Measurements from ENCODE around the gene PALLD. TPM values are rescaled to one million over a fixed set of nuclear protein-coding genes. Genes with fewer than 3 reads are reported as not detected.
"Not testable (repeated sequence)": the region's sequence is repeated elsewhere in the genome, so short reads cannot be mapped to it uniquely, and the experiment has no call there.

Gene PALLD
- 23.6 TPM for polyA plus RNA-seq (2013, experiment 1 of 2)
- 31.5 TPM for polyA plus RNA-seq (2013, experiment 2 of 2)

- no peak within 1 kb of the TSS for H3K27ac ChIP-seq (ENCODE audit: low read depth, low read length)
- peaks cover 13% of the 10 kb centered on the region; the same call in 1 of the 2 replicates for H3K4me1 ChIP-seq (ENCODE audit: insufficient read depth, low read length)
- no peaks in the 10 kb centered on the region for H3K27me3 ChIP-seq (ENCODE audit: insufficient read depth, low read length)
- no peak within 1 kb of the TSS for H3K9ac ChIP-seq (ENCODE audit: low read depth, low read length)
- WGBS: 46% methylated on average over 4 of the region's 5 CpGs
- no peaks in the 10 kb centered on the region for H3K9me3 ChIP-seq (ENCODE audit: insufficient read depth, low read depth, low read length)
- H3K4me3 ChIP-seq (ENCODE audit: low read length): no peak within 1 kb of the TSS
- no peaks in the 10 kb centered on the region for H3K36me3 ChIP-seq (ENCODE audit: insufficient read depth, low read length)
Measured at GRCh38 chr4:168496834-168497233, at the start of gene PALLD. Gene PALLD, plus strand, starts transcription at chr4:168497052.

GRCh38 chr4:168449063-168449462 is 47.8 kb upstream of the PALLD start:
- H3K9me3 ChIP-seq (ENCODE audit: insufficient read depth, low read depth, low read length); H3K27me3 ChIP-seq (ENCODE audit: insufficient read depth, low read length); H3K4me3 ChIP-seq (ENCODE audit: low read length); H3K9ac ChIP-seq (ENCODE audit: low read depth, low read length); H3K27ac ChIP-seq (ENCODE audit: low read depth, low read length); H3K36me3 ChIP-seq (ENCODE audit: insufficient read depth, low read length): not testable (repeated sequence)
- peaks cover 16% of the 10 kb centered on the region; the same call in 1 of the 2 replicates for H3K4me1 ChIP-seq (ENCODE audit: insufficient read depth, low read length)
- 89% methylated on average over 1 of the region's 3 CpGs for WGBS

DNA sequence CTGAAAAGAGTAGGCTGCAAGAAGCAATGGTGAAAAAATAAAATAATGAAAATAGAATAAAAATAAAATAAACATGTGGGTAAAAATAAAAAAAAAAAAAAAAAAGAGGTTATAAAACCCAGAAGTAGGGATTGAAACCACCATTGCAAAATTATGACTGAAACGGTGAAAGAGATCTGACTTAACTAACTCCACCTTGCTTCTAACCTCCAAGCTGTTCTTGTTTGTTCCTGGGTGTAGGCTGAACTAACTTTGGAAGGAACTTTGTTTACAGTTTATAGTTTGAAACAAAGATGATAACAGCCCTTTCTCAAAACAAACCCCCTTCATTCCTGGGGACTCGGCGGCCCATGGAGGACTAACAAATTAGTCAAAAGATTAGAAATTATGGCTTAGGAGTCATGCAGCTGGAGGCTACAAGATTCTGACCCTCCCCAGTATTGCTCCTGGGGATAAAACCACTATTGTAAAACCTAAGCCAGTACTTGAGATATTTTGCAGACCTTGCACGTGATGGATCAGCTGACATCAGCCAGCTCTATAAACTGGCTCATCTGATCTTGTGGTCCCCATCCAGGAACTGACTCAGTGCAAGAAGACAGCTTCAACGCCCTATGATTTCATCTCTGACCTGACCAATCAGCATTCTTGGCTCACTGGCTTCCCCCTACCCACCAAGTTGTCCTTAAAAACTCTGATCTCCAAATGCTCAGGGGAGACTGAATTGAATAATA is 47.0 kb upstream of the PALLD start:
- no peak overlapping the region for H3K27ac ChIP-seq (ENCODE audit: low read depth, low read length)
- H3K36me3 ChIP-seq (ENCODE audit: insufficient read depth, low read length): no peaks in the 10 kb centered on the region
- H3K9ac ChIP-seq (ENCODE audit: low read depth, low read length): no peak overlapping the region
- H3K27me3 ChIP-seq (ENCODE audit: insufficient read depth, low read length): no peaks in the 10 kb centered on the region
- peaks cover 16% of the 10 kb centered on the region; the same call in 1 of the 2 replicates for H3K4me1 ChIP-seq (ENCODE audit: insufficient read depth, low read length)
- H3K4me3 ChIP-seq (ENCODE audit: low read length): no peak overlapping the region
- WGBS: 93% methylated on average over 5 of the region's 5 CpGs
- H3K9me3 ChIP-seq (ENCODE audit: insufficient read depth, low read depth, low read length): no peaks in the 10 kb centered on the region

DNA sequence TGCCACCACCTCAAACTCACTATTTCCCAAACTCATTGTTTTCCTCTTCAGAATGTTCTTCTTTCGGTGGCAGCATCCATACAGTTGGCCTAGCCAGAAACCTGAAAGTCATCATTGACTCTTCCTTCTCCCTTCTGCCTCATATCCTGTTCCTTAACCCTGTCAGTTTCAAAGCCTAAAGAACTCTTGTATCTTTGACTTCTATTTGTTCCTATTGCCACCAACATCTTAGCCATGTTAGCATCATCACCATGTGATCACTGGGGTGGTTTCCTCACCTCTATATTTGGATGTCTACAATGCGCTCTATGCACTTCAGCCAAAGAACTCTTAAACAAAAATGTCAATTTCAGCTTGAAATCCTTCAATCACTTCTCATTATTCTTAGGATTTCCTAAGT is 45.5 kb upstream of the PALLD start:
- no peaks in the 10 kb centered on the region for H3K36me3 ChIP-seq (ENCODE audit: insufficient read depth, low read length)
- no peaks in the 10 kb centered on the region for H3K9me3 ChIP-seq (ENCODE audit: insufficient read depth, low read depth, low read length)
- no peak overlapping the region for H3K4me3 ChIP-seq (ENCODE audit: low read length)
- no peak overlapping the region for H3K27ac ChIP-seq (ENCODE audit: low read depth, low read length)
- H3K4me1 ChIP-seq (ENCODE audit: insufficient read depth, low read length): peaks cover 21% of the 10 kb centered on the region; the same call in 1 of the 2 replicates
- 93% methylated on average over 2 of the region's 2 CpGs for WGBS
- no peak overlapping the region for H3K9ac ChIP-seq (ENCODE audit: low read depth, low read length)
- no peaks in the 10 kb centered on the region for H3K27me3 ChIP-seq (ENCODE audit: insufficient read depth, low read length)

GRCh38 chr4:168451744-168452390 is 45.0 kb upstream of the PALLD start:
- WGBS: 58% methylated on average over 1 of the region's 1 CpG
- Histone ChIP-seq H3K36me3 (ENCODE audit: insufficient read depth, low read length) (no peaks in the 10 kb centered on the region), H3K27ac (ENCODE audit: low read depth, low read length) (no peak overlapping the region), H3K27me3 (ENCODE audit: insufficient read depth, low read length) (no peaks in the 10 kb centered on the region), H3K9ac (ENCODE audit: low read depth, low read length) (no peak overlapping the region), H3K9me3 (ENCODE audit: insufficient read depth, low read depth, low read length) (no peaks in the 10 kb centered on the region), H3K4me3 (ENCODE audit: low read length) (no peak overlapping the region), H3K4me1 (ENCODE audit: insufficient read depth, low read length) (peaks cover 21% of the 10 kb centered on the region; the same call in 1 of the 2 replicates)

DNA sequence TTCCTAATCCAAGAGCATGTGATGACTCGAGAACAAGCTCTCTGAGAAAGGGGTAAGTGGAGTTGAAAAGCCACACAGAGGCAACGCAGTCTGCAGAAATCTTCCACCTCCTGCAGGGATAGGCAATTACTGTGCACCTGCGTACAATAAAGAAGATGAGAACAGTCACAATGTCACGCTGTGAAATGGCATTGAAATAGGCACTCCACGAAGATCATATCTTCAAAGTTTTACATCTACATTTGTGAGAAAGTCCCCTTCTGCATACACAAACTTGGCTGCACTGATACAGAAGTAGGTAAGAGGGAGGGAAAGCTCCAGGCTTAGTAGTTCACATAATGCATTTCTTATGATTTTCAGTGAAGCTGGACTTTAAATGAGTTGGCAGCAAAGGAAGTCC is 43.7 kb upstream of the PALLD start:
- no peak overlapping the region for H3K27ac ChIP-seq (ENCODE audit: low read depth, low read length)
- WGBS: 83% methylated on average over 5 of the region's 5 CpGs
- no peak overlapping the region for H3K4me3 ChIP-seq (ENCODE audit: low read length)

GRCh38 chr4:168458256-168458655 is 38.6 kb upstream of the PALLD start:
- H3K4me1 ChIP-seq (ENCODE audit: insufficient read depth, low read length); H3K9me3 ChIP-seq (ENCODE audit: insufficient read depth, low read depth, low read length); H3K27me3 ChIP-seq (ENCODE audit: insufficient read depth, low read length); H3K4me3 ChIP-seq (ENCODE audit: low read length); H3K36me3 ChIP-seq (ENCODE audit: insufficient read depth, low read length); H3K27ac ChIP-seq (ENCODE audit: low read depth, low read length); H3K9ac ChIP-seq (ENCODE audit: low read depth, low read length): not testable (repeated sequence)
- 100% methylated on average over 2 of the region's 2 CpGs for WGBS

More for the DNA sequence above, 43.7 kb upstream of the PALLD start:
- H3K9me3 ChIP-seq (ENCODE audit: insufficient read depth, low read depth, low read length): no peaks in the 10 kb centered on the region
- peaks cover 21% of the 10 kb centered on the region; the same call in 1 of the 2 replicates for H3K4me1 ChIP-seq (ENCODE audit: insufficient read depth, low read length)
- no peaks in the 10 kb centered on the region for H3K27me3 ChIP-seq (ENCODE audit: insufficient read depth, low read length)
- H3K36me3 ChIP-seq (ENCODE audit: insufficient read depth, low read length): no peaks in the 10 kb centered on the region
- no peak overlapping the region for H3K9ac ChIP-seq (ENCODE audit: low read depth, low read length)

DNA sequence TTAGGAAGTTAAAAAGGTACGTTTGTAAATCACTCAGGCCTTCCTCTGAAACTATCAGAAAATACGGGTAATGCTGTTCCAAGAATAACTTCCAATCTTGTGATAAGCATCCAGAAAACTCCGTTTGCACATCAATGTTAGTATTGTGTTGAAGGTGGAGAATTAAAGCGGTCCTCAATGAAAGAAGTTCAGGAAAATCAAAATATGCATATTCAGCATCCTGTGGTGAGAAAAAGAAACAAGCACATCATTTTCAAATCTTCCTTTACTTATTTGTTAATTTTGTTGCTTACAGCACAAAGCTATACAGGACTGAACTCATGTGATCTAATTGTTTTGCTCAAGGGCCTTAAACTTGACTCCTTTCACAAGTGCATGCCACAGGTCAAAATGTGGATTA is 35.0 kb upstream of the PALLD start:
- 0 out of 2 replicates have a peak, but pooled peaks cover 2% of the 10 kb centered on the region for H3K9me3 ChIP-seq (ENCODE audit: insufficient read depth, low read depth, low read length)
- no peak overlapping the region for H3K27ac ChIP-seq (ENCODE audit: low read depth, low read length)
- H3K4me1 ChIP-seq (ENCODE audit: insufficient read depth, low read length): no peaks in the 10 kb centered on the region
- WGBS: 81% methylated on average over 3 of the region's 4 CpGs
- H3K27me3 ChIP-seq (ENCODE audit: insufficient read depth, low read length): no peaks in the 10 kb centered on the region
- H3K4me3 ChIP-seq (ENCODE audit: low read length): no peak overlapping the region
- H3K9ac ChIP-seq (ENCODE audit: low read depth, low read length): no peak overlapping the region
- H3K36me3 ChIP-seq (ENCODE audit: insufficient read depth, low read length): no peaks in the 10 kb centered on the region

DNA sequence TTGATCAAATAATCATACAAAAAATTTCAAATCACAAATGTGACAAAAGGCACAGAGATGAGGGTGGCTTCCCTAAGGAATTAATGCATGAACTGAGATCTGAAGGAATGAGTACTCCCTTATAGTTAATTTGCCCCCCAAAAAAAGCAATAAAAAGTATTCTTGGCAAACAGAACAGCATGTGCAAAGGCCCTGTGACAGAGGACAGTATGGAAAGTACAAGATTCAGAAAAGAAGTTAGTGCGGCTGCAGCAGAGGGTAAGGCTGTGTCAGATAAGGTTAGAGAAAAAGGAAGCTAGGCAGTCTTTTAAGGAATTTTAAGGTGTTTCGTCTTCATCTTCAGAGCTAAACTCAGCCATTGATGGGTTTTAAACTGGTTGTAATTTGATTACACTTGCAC is 23.9 kb upstream of the PALLD start:
- no peak overlapping the region for H3K27ac ChIP-seq (ENCODE audit: low read depth, low read length)
- no peaks in the 10 kb centered on the region for H3K27me3 ChIP-seq (ENCODE audit: insufficient read depth, low read length)
- no peak overlapping the region for H3K4me3 ChIP-seq (ENCODE audit: low read length)
- H3K36me3 ChIP-seq (ENCODE audit: insufficient read depth, low read length): no peaks in the 10 kb centered on the region
- no peaks in the 10 kb centered on the region for H3K9me3 ChIP-seq (ENCODE audit: insufficient read depth, low read depth, low read length)
- no peak overlapping the region for H3K9ac ChIP-seq (ENCODE audit: low read depth, low read length)
- WGBS: 96% methylated on average over 2 of the region's 2 CpGs
- H3K4me1 ChIP-seq (ENCODE audit: insufficient read depth, low read length): peaks cover 27% of the 10 kb centered on the region

DNA sequence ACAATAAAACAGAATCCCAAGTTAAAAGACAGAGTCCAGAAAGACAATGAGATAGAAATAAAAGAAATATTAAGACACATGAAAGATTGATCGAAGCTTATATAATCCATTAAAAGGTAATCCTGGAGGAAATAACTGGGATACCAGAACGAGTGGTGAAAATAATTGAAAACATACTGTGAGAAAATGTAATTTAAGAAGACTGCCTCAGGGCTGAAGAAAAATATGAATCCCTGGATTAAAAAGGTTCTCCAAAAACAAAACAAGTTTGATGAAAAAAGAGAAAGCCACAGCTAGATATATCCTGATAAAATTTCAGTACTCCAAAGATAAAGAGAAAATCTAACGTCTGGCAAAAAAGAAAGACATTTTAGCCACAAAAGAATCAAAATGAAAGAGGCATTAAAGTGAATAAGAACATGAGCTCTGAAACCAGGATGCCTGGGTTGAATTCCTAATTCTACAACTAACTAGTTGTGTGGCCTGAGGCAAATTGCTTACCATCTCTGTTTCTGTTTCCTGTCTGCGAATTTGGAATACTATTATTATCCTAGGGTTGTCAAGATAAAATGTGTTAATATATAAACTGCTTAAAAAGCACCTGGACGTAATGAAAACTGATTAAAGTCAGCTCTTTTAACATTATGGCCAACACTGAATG is 22.1 kb upstream of the PALLD start:
- no peaks in the 10 kb centered on the region for H3K9me3 ChIP-seq (ENCODE audit: insufficient read depth, low read depth, low read length)
- H3K27me3 ChIP-seq (ENCODE audit: insufficient read depth, low read length): peaks cover 7% of the 10 kb centered on the region
- H3K36me3 ChIP-seq (ENCODE audit: insufficient read depth, low read length): no peaks in the 10 kb centered on the region
- H3K4me1 ChIP-seq (ENCODE audit: insufficient read depth, low read length): peaks cover 27% of the 10 kb centered on the region
- H3K27ac ChIP-seq (ENCODE audit: low read depth, low read length): no peak overlapping the region
- no peak overlapping the region for H3K9ac ChIP-seq (ENCODE audit: low read depth, low read length)
- no peak overlapping the region for H3K4me3 ChIP-seq (ENCODE audit: low read length)
- WGBS: 88% methylated on average over 3 of the region's 5 CpGs

DNA sequence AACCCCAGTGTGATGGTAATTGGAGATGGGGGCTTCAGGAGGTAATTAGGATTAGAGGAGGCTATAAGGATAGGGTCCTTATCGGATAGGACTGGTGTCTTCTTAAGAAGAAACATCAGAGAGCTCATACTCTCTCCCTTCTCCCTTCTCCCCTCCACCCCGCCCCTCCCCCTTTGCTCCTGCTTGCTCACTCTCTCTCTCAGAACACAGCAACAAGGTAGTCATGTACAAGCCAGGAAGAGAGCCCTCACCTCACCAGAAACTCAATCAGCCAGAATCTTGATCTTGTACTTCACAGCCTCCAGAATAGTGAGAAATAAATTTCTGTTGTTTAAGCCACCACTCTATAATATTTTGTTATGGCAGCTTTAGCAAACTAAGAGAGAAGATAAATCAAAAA is 21.1 kb upstream of the PALLD start:
- no peak overlapping the region for H3K4me3 ChIP-seq (ENCODE audit: low read length)
- H3K36me3 ChIP-seq (ENCODE audit: insufficient read depth, low read length): no peaks in the 10 kb centered on the region
- 14% methylated on average over 1 of the region's 2 CpGs for WGBS
- no peak overlapping the region for H3K27ac ChIP-seq (ENCODE audit: low read depth, low read length)
- H3K9me3 ChIP-seq (ENCODE audit: insufficient read depth, low read depth, low read length): no peaks in the 10 kb centered on the region
- H3K9ac ChIP-seq (ENCODE audit: low read depth, low read length): no peak overlapping the region
- H3K27me3 ChIP-seq (ENCODE audit: insufficient read depth, low read length): peaks cover 16% of the 10 kb centered on the region
- H3K4me1 ChIP-seq (ENCODE audit: insufficient read depth, low read length): peaks cover 30% of the 10 kb centered on the region
